NCI-H146 treated with DMSO at 0.1 percent for 48 hours (cell line): ENCODE measurements around the gene IGSF21.

Experiments used
- DNase-seq: peaks from one replicate; lab custom pipeline; 2025; ENCODE audit not compliant: unreplicated experiment; lab: John Stamatoyannopoulos, UW

The IGSF21 gene

GRCh38 chr1:18323259-18323658 lies 215.7 kb downstream of the IGSF21 start:
- DNase-seq: no peak

GRCh38 chr1:18324246-18324645 lies 216.6 kb downstream of the IGSF21 start:
- no peak for DNase-seq

- no peak for DNase-seq
These were observed 217.5 kb downstream of the IGSF21 start for GRCh38 chr1:18325136-18325535.

- DNase-seq: no peak
These were observed 218.8 kb downstream of the IGSF21 start for GRCh38 chr1:18326211-18326897.

- DNase-seq: no peak
These were observed 220.1 kb downstream of the IGSF21 start for GRCh38 chr1:18327650-18328049.

GRCh38 chr1:18328803-18329202 lies 221.2 kb downstream of the IGSF21 start:
- no peak for DNase-seq

GRCh38 chr1:18329469-18330253 lies 222.1 kb downstream of the IGSF21 start:
- no peak for DNase-seq

- DNase-seq: no peak
These were observed 225.0 kb downstream of the IGSF21 start for GRCh38 chr1:18332576-18332975.

- no peak for DNase-seq
These were observed 225.6 kb downstream of the IGSF21 start for GRCh38 chr1:18333220-18333619.

- no peak for DNase-seq
These were observed 229.2 kb downstream of the IGSF21 start for GRCh38 chr1:18336801-18337200.

GRCh38 chr1:18337757-18338156 lies 230.2 kb downstream of the IGSF21 start:
- no peak for DNase-seq

- DNase-seq: no peak
These were observed 231.6 kb downstream of the IGSF21 start for GRCh38 chr1:18339161-18339560.

GRCh38 chr1:18340158-18340764 lies 232.7 kb downstream of the IGSF21 start:
- DNase-seq: no peak

- DNase-seq: no peak
These were observed 233.2 kb downstream of the IGSF21 start for GRCh38 chr1:18340787-18341186.

- no peak for DNase-seq
These were observed 233.9 kb downstream of the IGSF21 start for GRCh38 chr1:18341291-18342069.

GRCh38 chr1:18342744-18343143 lies 235.1 kb downstream of the IGSF21 start:
- no peak for DNase-seq

- DNase-seq: no peak
These were observed 236.0 kb downstream of the IGSF21 start for GRCh38 chr1:18343581-18343980.

GRCh38 chr1:18344755-18345154 lies 237.2 kb downstream of the IGSF21 start:
- no peak for DNase-seq

GRCh38 chr1:18347559-18347958 lies 240.0 kb downstream of the IGSF21 start:
- DNase-seq: no peak

GRCh38 chr1:18348354-18348753 lies 240.8 kb downstream of the IGSF21 start:
- DNase-seq: no peak

GRCh38 chr1:18350747-18351146 lies 243.1 kb downstream of the IGSF21 start:
- no peak for DNase-seq
